Heart left ventricle (tissue), 16 donors: Measurements from ENCODE around the gene CACNB2. TPM values are rescaled to one million over a fixed set of nuclear protein-coding genes. Genes with fewer than 3 reads are reported as not detected.
A peak's percentile ranks its signal among the peaks of the same experiment; 100 is the strongest.

ENCODE experiments used
- ATAC-seq, 4 donors: fragments of 200-7000 bp; cut with Tn5 transposase; one replicate each; pipeline ENCODE4 v1.9.1; 2020 to 2022; ENCODE audit warnings: moderate library complexity in 4 of 4, mild to moderate bottlenecking in 3 of 4, moderate number of reproducible peaks in 1 of 4
- DNase-seq, 5 donors: peaks; one replicate each; pipeline ENCODE4 v3.0.0-alpha.2; 2020
- H3K27ac ChIP-seq, 12 donors: fragments of 200-600 bp; sonication (generic) in 4 of 12; one replicate each; pipeline versions ENCODE4 v1.5.0 to v1.8.0; 2016 to 2022; ENCODE audit warnings: mild to moderate bottlenecking in 2 of 12
- H3K27me3 ChIP-seq, 9 donors: fragments of 200-600 bp; sonication (generic) in 2 of 9; one replicate each; pipeline versions ENCODE4 v1.5.1 to v1.8.0; 2016 to 2022; ENCODE audit warnings: mild to moderate bottlenecking in 3 of 9
- H3K36me3 ChIP-seq, 9 donors: fragments of 200-600 bp; sonication (generic) in 2 of 9; one replicate each; pipeline versions ENCODE4 v1.5.0 to v1.8.0; 2018 to 2022; ENCODE audit warnings: mild to moderate bottlenecking in 2 of 9
- H3K4me1 ChIP-seq, 12 donors: fragments of 200-600 bp; sonication (generic) in 4 of 12; one replicate each; pipeline versions ENCODE4 v1.5.0 to v1.8.0; 2016 to 2022; ENCODE audit warnings: mild to moderate bottlenecking in 3 of 12
- H3K4me3 ChIP-seq, 12 donors: fragments of 200-600 bp; sonication (generic) in 4 of 12; one replicate each; pipeline versions ENCODE4 v1.5.0 to v1.8.0; 2017 to 2022; ENCODE audit warnings: mild to moderate bottlenecking in 9 of 12, moderate library complexity in 4 of 12
- H3K9me3 ChIP-seq, 12 donors: fragments of 200-600 bp; sonication (generic) in 4 of 12; one replicate each; pipeline versions ENCODE4 v1.5.0 to v1.8.0; 2016 to 2022; ENCODE audit warnings: mild to moderate bottlenecking in 1 of 12
- CTCF ChIP-seq, 12 donors: fragments of 200-600 bp; sonication (generic) in 4 of 12; IDR thresholded peaks; one replicate each; pipeline versions ENCODE4 v1.5.0 to v1.8.0; 2018 to 2022; ENCODE audit warnings: antibody characterized with exemption in 12 of 12, mild to moderate bottlenecking in 5 of 12
- POLR2A ChIP-seq, 2 donors: fragments of 450-650 bp; IDR thresholded peaks; one replicate each; pipeline ENCODE4 v1.6.1; 2017; ENCODE audit warnings: antibody characterized with exemption in 2 of 2, mild to moderate bottlenecking in 2 of 2, moderate library complexity in 2 of 2
- WGBS, 4 donors: extraction: QIAGEN DNeasy Blood & Tissue Kit in 2 of 4; methylation state at CpG; one replicate each; pipeline versions ENCODE4 v1.1.5 to v1.1.7; 2013 to 2018; 5-methylcytosine and 5-hydroxymethylcytosine counted together
- intact Hi-C, 10 donors: fragments of 100-400 bp; cut with DNase I; formaldehyde crosslinking; loops; one replicate each; pipeline versions ENCODE4 v1.11.1 to v1.14.2; 2022
- polyA plus RNA-seq, 2 donors: library from polyadenylated mRNA; stranded (reverse); fragments of 200-250 nt; gene quantifications; one replicate each; pipeline ENCODE4 v1.2.3, GENCODE V29; 2013
- total RNA-seq, 9 donors: library from RNA; depleted of rRNA in 2 of 9; stranded (reverse); fragments of >200 nt in 2 of 9; fragmentation: NEBNext Ultra II Directional in 3 of 9; extraction: Animal tissue kit (Norgen Biotek cat#: 25700) in 3 of 9; gene quantifications; one replicate each; pipeline versions ENCODE4 v1.1.0 to v1.2.4, GENCODE V29; 2016 to 2023
- donor health status: ischemic (EF 13 %, LVEDD 7.1; RV severe dilation, severe dysfunction).
- donor health status: healthy with polysubstance abuse.
- donor health status: DM: no; HTN: yes; CAD: no.
- donor health status: DM: no; HTN: no; CAD: no.
- donor health status: ischemic (EF 25% LVEDD 6.9; RV normal size, moderate dysfunction).
- donor health status: ischemic (EF 25% LVEDD 5.7; RV mildly dilated, moderate dysfunction).
- donor health status: healthy.
- donor health status: DM: yes; HTN: yes; CAD: no.
- donor health status: ischemic (EF 35%, LVEDD 5.7; RV mildly dilated, moderate dysfunction).
- donor health status: nonischemic (EF 11% LVEDD 7.7; RV severe dilation, severe dysfunction).
- donor health status: DM: yes; HTN: yes; CAD: no.
- donor health status: PGD.
- donor health status: ischemic (EF 29% LVEDD 5.4; RV normal size, mild dysfunction).
- donor health status: nonischemic (EF 23%, LVEDD 6.1; RV moderate dilation, normal function).

CACNB2 gene
- total and polyA plus RNA-seq, 11 donors: 11.4 to 63.2 (median 33.2) TPM

- intact Hi-C loops: no loop called here
- WGBS, 4 donors: 83 to 89% (median 85%) methylated on average over 4 of the region's 4 CpGs
- TF ChIP-seq POLR2A (IDR thresholded peaks at IDR 0.05): no peak
- no peak for TF ChIP-seq CTCF (IDR thresholded peaks at IDR 0.05)
- no peak for ATAC-seq
- no peaks in the 10 kb centered on the region for H3K27me3 ChIP-seq
- no peak for DNase-seq
- H3K9me3 ChIP-seq: no peaks in the 10 kb centered on the region
- no peaks in the 10 kb centered on the region for H3K36me3 ChIP-seq
- peaks cover 0 to 12% (median 0%) of the 10 kb centered on the region in 12 donors for H3K4me1 ChIP-seq
- H3K4me3 ChIP-seq: no peak overlapping the region
- H3K27ac ChIP-seq: no peak overlapping the region
Observed at GRCh38 chr10:18221123-18221522, 80.9 kb downstream of the CACNB2 start.

GRCh38 chr10:18221882-18222281 lies 81.7 kb downstream of the CACNB2 start:
- intact Hi-C loops: no loop called here
- ATAC-seq (no peak), DNase-seq (no peak)
- Histone ChIP-seq H3K4me3 (no peak overlapping the region), H3K9me3 (no peaks in the 10 kb centered on the region), H3K27ac (no peak overlapping the region), H3K4me1 (peaks cover 0 to 12% (median 0%) of the 10 kb centered on the region in 12 donors), H3K27me3 (no peaks in the 10 kb centered on the region), H3K36me3 (no peaks in the 10 kb centered on the region)
- TF ChIP-seq POLR2A (IDR thresholded peaks at IDR 0.05) (no peak), CTCF (IDR thresholded peaks at IDR 0.05) (no peak)
- WGBS, 4 donors: 38 to 64% (median 50%) methylated on average over 4 of the region's 4 CpGs

GRCh38 chr10:18222866-18223265 lies 82.6 kb downstream of the CACNB2 start:
- Histone ChIP-seq H3K27me3 (no peaks in the 10 kb centered on the region), H3K27ac (no peak overlapping the region), H3K4me1 (peaks cover 0 to 5% (median 0%) of the 10 kb centered on the region in 12 donors), H3K9me3 (no peaks in the 10 kb centered on the region), H3K4me3 (no peak overlapping the region), H3K36me3 (no peaks in the 10 kb centered on the region)
- ATAC-seq: no peak
- intact Hi-C loops: no loop called here
- WGBS, 4 donors: 61 to 94% (median 78%) methylated on average over 3 of the region's 3 CpGs
- DNase-seq: no peak
- TF ChIP-seq POLR2A (IDR thresholded peaks at IDR 0.05) (no peak), CTCF (IDR thresholded peaks at IDR 0.05) (no peak)

- Histone ChIP-seq H3K4me3 (no peak overlapping the region), H3K27me3 (no peaks in the 10 kb centered on the region), H3K9me3 (no peaks in the 10 kb centered on the region), H3K4me1 (peaks cover 0 to 5% (median 0%) of the 10 kb centered on the region in 12 donors), H3K27ac (peak overlapping the region in 1 of 12 donors; percentile 33), H3K36me3 (no peaks in the 10 kb centered on the region)
- TF ChIP-seq POLR2A (IDR thresholded peaks at IDR 0.05) (no peak), CTCF (IDR thresholded peaks at IDR 0.05) (no peak)
- ATAC-seq: no peak
- no peak for DNase-seq
- intact Hi-C loops: no loop called here
- WGBS, 4 donors: 75 to 86% (median 77%) methylated on average over 2 of the region's 2 CpGs
Observed at GRCh38 chr10:18223898-18224297, 83.7 kb downstream of the CACNB2 start.
